Measurements from ENCODE around the gene LPXN. TPM values are rescaled to one million over a fixed set of nuclear protein-coding genes. Genes with fewer than 3 reads are reported as not detected.

Gene LPXN
- total RNA-seq, 1 experiment from 2014 or later, result 2.1 TPM

- H3K36me3 Mint-ChIP-seq, result peaks cover 16% of the 10 kb centered on the region
- no peaks in the 10 kb centered on the region for H3K27me3 Mint-ChIP-seq (ENCODE audit: low read depth)
- H3K27ac Mint-ChIP-seq, result no peak overlapping the region
- no peak for TF ChIP-seq TCF7 (CRISPR knock-in tag; IDR thresholded peaks at IDR 0.05; ENCODE audit: low read depth)
- TF ChIP-seq RELA (CRISPR knock-in tag; IDR thresholded peaks at IDR 0.05; ENCODE audit: borderline replicate concordance), result no peak
- TF ChIP-seq SOX15 (CRISPR knock-in tag; IDR thresholded peaks at IDR 0.05), result no peak
- TF ChIP-seq MXD4 (CRISPR knock-in tag; IDR thresholded peaks at IDR 0.05; ENCODE audit: borderline replicate concordance), result no peak
- TF ChIP-seq OVOL2 (CRISPR knock-in tag; IDR thresholded peaks at IDR 0.05; ENCODE audit: borderline replicate concordance), result no peak
- no peak for TF ChIP-seq ZNF416 (CRISPR knock-in tag; IDR thresholded peaks at IDR 0.05)
- TF ChIP-seq AFF4 (CRISPR knock-in tag; IDR thresholded peaks at IDR 0.05; ENCODE audit: borderline replicate concordance), result no peak
- TF ChIP-seq, protein P1, sequence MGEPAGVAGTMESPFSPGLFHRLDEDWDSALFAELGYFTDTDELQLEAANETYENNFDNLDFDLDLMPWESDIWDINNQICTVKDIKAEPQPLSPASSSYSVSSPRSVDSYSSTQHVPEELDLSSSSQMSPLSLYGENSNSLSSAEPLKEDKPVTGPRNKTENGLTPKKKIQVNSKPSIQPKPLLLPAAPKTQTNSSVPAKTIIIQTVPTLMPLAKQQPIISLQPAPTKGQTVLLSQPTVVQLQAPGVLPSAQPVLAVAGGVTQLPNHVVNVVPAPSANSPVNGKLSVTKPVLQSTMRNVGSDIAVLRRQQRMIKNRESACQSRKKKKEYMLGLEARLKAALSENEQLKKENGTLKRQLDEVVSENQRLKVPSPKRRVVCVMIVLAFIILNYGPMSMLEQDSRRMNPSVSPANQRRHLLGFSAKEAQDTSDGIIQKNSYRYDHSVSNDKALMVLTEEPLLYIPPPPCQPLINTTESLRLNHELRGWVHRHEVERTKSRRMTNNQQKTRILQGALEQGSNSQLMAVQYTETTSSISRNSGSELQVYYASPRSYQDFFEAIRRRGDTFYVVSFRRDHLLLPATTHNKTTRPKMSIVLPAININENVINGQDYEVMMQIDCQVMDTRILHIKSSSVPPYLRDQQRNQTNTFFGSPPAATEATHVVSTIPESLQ (CRISPR knock-in tag; IDR thresholded peaks at IDR 0.05), result no peak
- no peak for TF ChIP-seq ZNF671 (CRISPR knock-in tag; IDR thresholded peaks at IDR 0.05)
- TF ChIP-seq TEAD1 (CRISPR knock-in tag; IDR thresholded peaks at IDR 0.05), result no peak
- no peak for TF ChIP-seq STAT6 (CRISPR knock-in tag; conservative IDR thresholded peaks at IDR 0.05; ENCODE audit: low read depth)
- TF ChIP-seq MLX (CRISPR knock-in tag; IDR thresholded peaks at IDR 0.05), result no peak
- no peak for TF ChIP-seq ZNF425 (CRISPR knock-in tag; conservative IDR thresholded peaks at IDR 0.05)
- TF ChIP-seq, protein P2, sequence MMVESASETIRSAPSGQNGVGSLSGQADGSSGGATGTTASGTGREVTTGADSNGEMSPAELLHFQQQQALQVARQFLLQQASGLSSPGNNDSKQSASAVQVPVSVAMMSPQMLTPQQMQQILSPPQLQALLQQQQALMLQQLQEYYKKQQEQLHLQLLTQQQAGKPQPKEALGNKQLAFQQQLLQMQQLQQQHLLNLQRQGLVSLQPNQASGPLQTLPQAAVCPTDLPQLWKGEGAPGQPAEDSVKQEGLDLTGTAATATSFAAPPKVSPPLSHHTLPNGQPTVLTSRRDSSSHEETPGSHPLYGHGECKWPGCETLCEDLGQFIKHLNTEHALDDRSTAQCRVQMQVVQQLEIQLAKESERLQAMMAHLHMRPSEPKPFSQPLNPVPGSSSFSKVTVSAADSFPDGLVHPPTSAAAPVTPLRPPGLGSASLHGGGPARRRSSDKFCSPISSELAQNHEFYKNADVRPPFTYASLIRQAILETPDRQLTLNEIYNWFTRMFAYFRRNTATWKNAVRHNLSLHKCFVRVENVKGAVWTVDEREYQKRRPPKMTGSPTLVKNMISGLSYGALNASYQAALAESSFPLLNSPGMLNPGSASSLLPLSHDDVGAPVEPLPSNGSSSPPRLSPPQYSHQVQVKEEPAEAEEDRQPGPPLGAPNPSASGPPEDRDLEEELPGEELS (CRISPR knock-in tag; IDR thresholded peaks at IDR 0.05), result no peak
- TF ChIP-seq ZNF121 (CRISPR knock-in tag; IDR thresholded peaks at IDR 0.05), result no peak
- no peak for TF ChIP-seq ATF2 (CRISPR knock-in tag; IDR thresholded peaks at IDR 0.05; ENCODE audit: borderline replicate concordance, low read depth)
- no peak for TF ChIP-seq ATF3 (CRISPR knock-in tag; conservative IDR thresholded peaks at IDR 0.05)
- ChIA-PET CTCF (interaction anchor here (0.7 to 0.9 kb wide), 3 partner anchors 467 to 993 kb away, joined by 3 to 4 read pairs (median 4); no protein-coding TSS in a partner anchor), POLR2A (no interaction called here)
- ATAC-seq (no peak), DNase-seq (ENCODE audit: low spot score) (no peak)
- no peaks in the 10 kb centered on the region for H3K9me3 Mint-ChIP-seq
- H3K4me1 Mint-ChIP-seq, result peaks cover 9% of the 10 kb centered on the region
- H3K4me3 Mint-ChIP-seq, result no peak overlapping the region
Observed at GRCh38 chr11:58591659-58592058, 16.0 kb upstream of the LPXN start.
